Neural progenitor cell (in vitro differentiated cells): ENCODE results near the gene PPP2R2B. TPM values are rescaled to one million over a fixed set of nuclear protein-coding genes. Genes with fewer than 3 reads are reported as not detected.
"Not testable (repeated sequence)": the region's sequence is repeated elsewhere in the genome, so short reads cannot be mapped to it uniquely, and the experiment has no call there.

Source experiments
- DNase-seq: peaks from one replicate; pipeline ENCODE4 v3.0.0-alpha.2; 2016; ENCODE audit warnings: low spot score
- H2AFZ ChIP-seq: fragments of 200-600 bp; sonication (generic); replicated peaks from 2 replicates; pipeline ENCODE4 v1.6.1; 2016; ENCODE audit warnings: antibody characterized with exemption
- H3F3A ChIP-seq: fragments of 200-600 bp; sonication (generic); 2 replicates; pipeline ENCODE4 v1.6.1; 2016; ENCODE audit warnings: antibody characterized with exemption, low read depth
- H3K27ac ChIP-seq: fragments of 200-600 bp; sonication (generic); 2 replicates; pipeline ENCODE4 v1.5.1; 2016; ENCODE audit warnings: mild to moderate bottlenecking
- H3K27me3 ChIP-seq: fragments of 200-600 bp; sonication (generic); 2 replicates; pipeline ENCODE4 v1.6.1; 2016; ENCODE audit warnings: mild to moderate bottlenecking, moderate library complexity
- H3K36me3 ChIP-seq: fragments of 200-600 bp; sonication (generic); 2 replicates; pipeline ENCODE4 v1.5.1; 2016
- H3K4me1 ChIP-seq: fragments of 200-600 bp; sonication (generic); 2 replicates; pipeline ENCODE4 v1.6.1; 2016; ENCODE audit warnings: mixed run types
- H3K4me2 ChIP-seq: fragments of 200-600 bp; sonication (generic); 2 replicates; pipeline ENCODE4 v1.6.1; 2016
- H3K4me3 ChIP-seq: fragments of 200-600 bp; sonication (generic); 2 replicates; pipeline ENCODE4 v1.5.1; 2016
- H3K79me2 ChIP-seq: fragments of 200-600 bp; sonication (generic); 2 replicates; pipeline ENCODE4 v1.6.1; 2016; ENCODE audit warnings: low read depth
- H3K9ac ChIP-seq: fragments of 200-600 bp; sonication (generic); 2 replicates; pipeline ENCODE4 v1.6.1; 2016
- H3K9me3 ChIP-seq: fragments of 200-600 bp; sonication (generic); 2 replicates; pipeline ENCODE4 v1.5.1; 2016; ENCODE audit warnings: low read depth
- H4K20me1 ChIP-seq: fragments of 200-600 bp; sonication (generic); 2 replicates; pipeline ENCODE4 v1.6.1; 2016; ENCODE audit warnings: low read depth
- H3K27ac Mint-ChIP-seq: 3 replicates; pipeline ENCODE4 v1.8.0; 2021; ENCODE audit warnings: mixed read lengths
- H3K27me3 Mint-ChIP-seq: 2 replicates; pipeline ENCODE4 v1.8.0; 2022; ENCODE audit warnings: low read depth, mild to moderate bottlenecking, inconsistent platforms, moderate library complexity, mixed read lengths; ENCODE audit not compliant: insufficient read depth
- H3K36me3 Mint-ChIP-seq: 3 replicates; pipeline ENCODE4 v1.8.0; 2021; ENCODE audit warnings: mixed read lengths
- H3K4me1 Mint-ChIP-seq: 3 replicates; pipeline ENCODE4 v1.8.0; 2021; ENCODE audit warnings: mixed read lengths
- H3K4me3 Mint-ChIP-seq: 3 replicates; pipeline ENCODE4 v1.8.0; 2021; ENCODE audit warnings: mild to moderate bottlenecking, moderate library complexity, mixed read lengths
- H3K9me3 Mint-ChIP-seq: 3 replicates; pipeline ENCODE4 v1.8.0; 2020; ENCODE audit warnings: mixed read lengths
- CTCF ChIP-seq: fragments of 200-600 bp; sonication (generic); IDR thresholded peaks from 2 replicates; pipeline ENCODE4 v1.5.1; 2017; ENCODE audit warnings: antibody characterized with exemption, mild to moderate bottlenecking
- EZH2 ChIP-seq: fragments of 200-600 bp; sonication (generic); IDR thresholded peaks from 2 replicates; pipeline ENCODE4 v1.6.1; 2017; ENCODE audit warnings: antibody characterized with exemption, mild to moderate bottlenecking, moderate library complexity
- EZH2phosphoT487 ChIP-seq: fragments of 200-600 bp; sonication (generic); IDR thresholded peaks from 2 replicates; pipeline ENCODE4 v1.6.1; 2017; ENCODE audit warnings: antibody characterized with exemption
- total RNA-seq: library from RNA; depleted of rRNA; stranded (reverse); fragments of >200 nt; gene quantifications from 2 replicates; pipeline ENCODE4 v1.2.3, GENCODE V29; 2015; ENCODE audit warnings: low replicate concordance

Gene PPP2R2B
- total RNA-seq, 1 donor from 2014 or later, result 26.6 TPM

GRCh38 chr5:146734936-146735577 is 143.5 kb downstream of the PPP2R2B start:
- no peaks in the 10 kb centered on the region for H3F3A ChIP-seq
- no peaks in the 10 kb centered on the region for H3K27me3 ChIP-seq
- Mint-ChIP-seq H3K36me3 (peaks cover 5% of the 10 kb centered on the region), H3K27me3 (no peaks in the 10 kb centered on the region), H3K27ac (no peak overlapping the region), H3K4me3 (no peak overlapping the region), H3K9me3 (peaks cover 9% of the 10 kb centered on the region), H3K4me1 (peaks cover 14% of the 10 kb centered on the region)
- H2AFZ ChIP-seq, result no peak overlapping the region
- no peak overlapping the region for H3K27ac ChIP-seq
- no peaks in the 10 kb centered on the region for H3K9me3 ChIP-seq
- no peak overlapping the region for H3K9ac ChIP-seq
- H3K4me3 ChIP-seq, result no peak overlapping the region
- DNase-seq, result no peak
- no peaks in the 10 kb centered on the region for H3K4me1 ChIP-seq
- H4K20me1 ChIP-seq, result no peaks in the 10 kb centered on the region
- no peak overlapping the region for H3K4me2 ChIP-seq
- TF ChIP-seq EZH2, result no peak
- no peak for TF ChIP-seq EZH2phosphoT487
- TF ChIP-seq CTCF, result no peak
- no peaks in the 10 kb centered on the region for H3K36me3 ChIP-seq
- no peaks in the 10 kb centered on the region for H3K79me2 ChIP-seq

GRCh38 chr5:146732962-146733361 is 145.6 kb downstream of the PPP2R2B start:
- Histone ChIP-seq H3F3A (no peaks in the 10 kb centered on the region), H3K4me2 (no peak overlapping the region), H3K4me1 (no peaks in the 10 kb centered on the region), H3K27ac (no peak overlapping the region), H3K27me3 (no peaks in the 10 kb centered on the region), H3K9ac (no peak overlapping the region), H3K79me2 (no peaks in the 10 kb centered on the region), H4K20me1 (no peaks in the 10 kb centered on the region), H3K4me3 (no peak overlapping the region), H3K36me3 (no peaks in the 10 kb centered on the region), H3K9me3 (no peaks in the 10 kb centered on the region), H2AFZ (no peak overlapping the region)
- H3K36me3 Mint-ChIP-seq, result peaks cover 14% of the 10 kb centered on the region
- TF ChIP-seq EZH2phosphoT487, result no peak
- no peak for TF ChIP-seq CTCF
- TF ChIP-seq EZH2, result no peak
- no peak for DNase-seq
- H3K27ac Mint-ChIP-seq, result no peak overlapping the region
- H3K9me3 Mint-ChIP-seq, result peaks cover 25% of the 10 kb centered on the region
- peaks cover 4% of the 10 kb centered on the region for H3K27me3 Mint-ChIP-seq
- peaks cover 14% of the 10 kb centered on the region for H3K4me1 Mint-ChIP-seq
- no peak overlapping the region for H3K4me3 Mint-ChIP-seq

- H3K9me3 ChIP-seq, result no peaks in the 10 kb centered on the region
- no peak overlapping the region for H2AFZ ChIP-seq
- H3F3A ChIP-seq, result no peaks in the 10 kb centered on the region
- Mint-ChIP-seq H3K27me3 (peaks cover 4% of the 10 kb centered on the region), H3K36me3 (peaks cover 14% of the 10 kb centered on the region), H3K4me3 (no peak overlapping the region), H3K9me3 (peaks cover 28% of the 10 kb centered on the region), H3K27ac (no peak overlapping the region), H3K4me1 (peaks cover 14% of the 10 kb centered on the region)
- no peak overlapping the region for H3K4me3 ChIP-seq
- H3K27me3 ChIP-seq, result no peaks in the 10 kb centered on the region
- H3K79me2 ChIP-seq, result no peaks in the 10 kb centered on the region
- no peaks in the 10 kb centered on the region for H3K4me1 ChIP-seq
- H3K4me2 ChIP-seq, result no peak overlapping the region
- no peak overlapping the region for H3K9ac ChIP-seq
- no peaks in the 10 kb centered on the region for H4K20me1 ChIP-seq
- no peaks in the 10 kb centered on the region for H3K36me3 ChIP-seq
- no peak overlapping the region for H3K27ac ChIP-seq
- TF ChIP-seq EZH2 (no peak), CTCF (no peak), EZH2phosphoT487 (no peak)
- DNase-seq, result no peak
Observed at GRCh38 chr5:146731909-146732659, 146.5 kb downstream of the PPP2R2B start.

GRCh38 chr5:146728746-146729145 is 149.8 kb downstream of the PPP2R2B start:
- not testable (repeated sequence) for H3K4me3 ChIP-seq, H3K27me3 ChIP-seq, H3K79me2 ChIP-seq, DNase-seq, H3K27me3 Mint-ChIP-seq, H3K4me3 Mint-ChIP-seq, H3K4me1 ChIP-seq, H3K27ac ChIP-seq, H4K20me1 ChIP-seq, H3K9ac ChIP-seq, H3K27ac Mint-ChIP-seq, H2AFZ ChIP-seq, H3K4me2 ChIP-seq, H3F3A ChIP-seq, H3K36me3 ChIP-seq, H3K9me3 ChIP-seq
- H3K4me1 Mint-ChIP-seq, result peaks cover 32% of the 10 kb centered on the region
- peaks cover 14% of the 10 kb centered on the region for H3K36me3 Mint-ChIP-seq
- peaks cover 28% of the 10 kb centered on the region for H3K9me3 Mint-ChIP-seq
